Hepatocyte (in vitro differentiated cells): ENCODE data around the gene ABCG4. TPM values are rescaled to one million over a fixed set of nuclear protein-coding genes. Genes with fewer than 3 reads are reported as not detected.
A peak's percentile ranks its signal among the peaks of the same experiment; 100 is the strongest.

ENCODE experiments used
- DNase-seq: peaks from one replicate; pipeline ENCODE4 v3.0.0-alpha.2; 2016; ENCODE audit warnings: low spot score
- H2AFZ ChIP-seq: fragments of 200-600 bp; sonication (generic); 2 replicates; pipeline ENCODE4 v1.6.0; 2016; ENCODE audit warnings: antibody characterized with exemption, mild to moderate bottlenecking
- H3K27ac ChIP-seq: fragments of 200-600 bp; sonication (generic); 2 replicates; pipeline ENCODE4 v1.5.1; 2016; ENCODE audit warnings: mild to moderate bottlenecking
- H3K27me3 ChIP-seq: fragments of 200-600 bp; sonication (generic); 2 replicates; pipeline ENCODE4 v1.6.1; 2016
- H3K36me3 ChIP-seq: fragments of 200-600 bp; sonication (generic); replicated peaks from 2 replicates; pipeline ENCODE4 v1.5.1; 2016; ENCODE audit warnings: low read depth; ENCODE audit not compliant: insufficient read depth
- H3K4me1 ChIP-seq: fragments of 200-600 bp; sonication (generic); 2 replicates; pipeline ENCODE4 v1.5.1; 2016; ENCODE audit warnings: mild to moderate bottlenecking, moderate library complexity; ENCODE audit not compliant: insufficient read depth
- H3K4me2 ChIP-seq: fragments of 200-600 bp; sonication (generic); 2 replicates; pipeline ENCODE4 v1.6.0; 2016
- H3K4me3 ChIP-seq: fragments of 200-600 bp; sonication (generic); 2 replicates; pipeline ENCODE4 v1.5.1; 2016; ENCODE audit warnings: mild to moderate bottlenecking
- H3K79me2 ChIP-seq: fragments of 200-600 bp; sonication (generic); 2 replicates; pipeline ENCODE4 v1.6.0; 2017; ENCODE audit warnings: mild to moderate bottlenecking
- H3K9me2 ChIP-seq: fragments of 200-600 bp; sonication (generic); replicated peaks from 2 replicates; pipeline ENCODE4 v1.6.0; 2017; ENCODE audit warnings: mild to moderate bottlenecking; ENCODE audit not compliant: insufficient read depth
- H3K9me3 ChIP-seq: fragments of 200-600 bp; sonication (generic); 2 replicates; pipeline ENCODE4 v1.5.1; 2016; ENCODE audit warnings: low read depth, mild to moderate bottlenecking
- H4K20me1 ChIP-seq: fragments of 200-600 bp; sonication (generic); 2 replicates; pipeline ENCODE4 v1.6.0; 2016; ENCODE audit warnings: mild to moderate bottlenecking; ENCODE audit not compliant: insufficient read depth, poor library complexity, severe bottlenecking
- CTCF ChIP-seq: fragments of 200-600 bp; sonication (generic); IDR thresholded peaks from 2 replicates; pipeline ENCODE4 v1.5.1; 2016; ENCODE audit warnings: antibody characterized with exemption, mild to moderate bottlenecking; ENCODE audit not compliant: poor library complexity
- EZH2 ChIP-seq: fragments of 200-600 bp; sonication (generic); IDR thresholded peaks from 2 replicates; pipeline ENCODE4 v1.6.1; 2016; ENCODE audit warnings: antibody characterized with exemption, mild to moderate bottlenecking, borderline replicate concordance
- EZH2phosphoT487 ChIP-seq: fragments of 200-600 bp; sonication (generic); IDR thresholded peaks from one replicate; pipeline ENCODE4 v1.6.1; 2018; ENCODE audit warnings: antibody characterized with exemption, mild to moderate bottlenecking, low read depth, moderate library complexity; ENCODE audit not compliant: unreplicated experiment, severe bottlenecking
- WGBS: methylation state at CpG from one replicate; pipeline ENCODE4 v1.1.6; 2016; ENCODE audit warnings: low lambda C conversion rate; ENCODE audit errors: missing lambda C conversion rate; 5-methylcytosine and 5-hydroxymethylcytosine counted together
- polyA plus RNA-seq: library from polyadenylated mRNA; unstranded; fragments of >200 nt; fragmentation: Nextera tagmentation; extraction: Ambion mirVana; gene quantifications from 2 replicates; pipeline ENCODE4 v1.2.1, GENCODE V29; 2016
- total RNA-seq: library from RNA; depleted of rRNA; stranded (reverse); fragments of >200 nt; gene quantifications from 2 replicates; pipeline ENCODE4 v1.2.3, GENCODE V29; 2014

ABCG4 gene
- total and polyA plus RNA-seq, 2 experiments from 2014 or later: 0.45 TPM; not detected in 1

- TF ChIP-seq EZH2: no peak
- TF ChIP-seq CTCF: no peak
- no peak for TF ChIP-seq EZH2phosphoT487
- Histone ChIP-seq H3K4me2 (peak overlapping the region; percentile 80), H3K27me3 (no peaks in the 10 kb centered on the region), H3K4me3 (peak overlapping the region; percentile 99), H3K27ac (peak overlapping the region; percentile 97), H3K4me1 (peaks cover 8% of the 10 kb centered on the region), H2AFZ (peak overlapping the region; percentile 99), H3K79me2 (peaks cover 55% of the 10 kb centered on the region), H3K36me3 (no peaks in the 10 kb centered on the region), H3K9me2 (no peaks in the 10 kb centered on the region), H3K9me3 (no peaks in the 10 kb centered on the region), H4K20me1 (peaks cover 19% of the 10 kb centered on the region)
- peak; percentile 72 for DNase-seq
- WGBS: 1% methylated on average over 10 of the region's 41 CpGs
Observed at GRCh38 chr11:119206511-119207414, 57.9 kb downstream of the ABCG4 start.

- Histone ChIP-seq H3K27me3 (no peaks in the 10 kb centered on the region), H3K36me3 (no peaks in the 10 kb centered on the region), H2AFZ (peak overlapping the region; percentile 99), H3K9me2 (no peaks in the 10 kb centered on the region), H3K4me1 (peaks cover 8% of the 10 kb centered on the region), H3K4me3 (peak overlapping the region; percentile 99), H4K20me1 (peaks cover 24% of the 10 kb centered on the region), H3K4me2 (peak overlapping the region; percentile 80), H3K9me3 (no peaks in the 10 kb centered on the region), H3K27ac (peak overlapping the region; percentile 97), H3K79me2 (peaks cover 62% of the 10 kb centered on the region)
- no peak for TF ChIP-seq CTCF
- TF ChIP-seq EZH2: no peak
- TF ChIP-seq EZH2phosphoT487: no peak
- DNase-seq: no peak
- whole genome bisulfite sequencing: 41% methylated on average over 11 of the region's 11 CpGs
Observed at GRCh38 chr11:119207415-119207960, 58.6 kb downstream of the ABCG4 start.

- TF ChIP-seq EZH2phosphoT487 (no peak), EZH2 (no peak), CTCF (no peak)
- 91% methylated on average over 7 of the region's 7 CpGs for WGBS
- Histone ChIP-seq H3K9me3 (no peaks in the 10 kb centered on the region), H3K4me2 (no peak overlapping the region), H3K27ac (no peak overlapping the region), H2AFZ (no peak overlapping the region), H3K79me2 (peaks cover 79% of the 10 kb centered on the region), H3K4me3 (no peak overlapping the region), H3K36me3 (no peaks in the 10 kb centered on the region), H3K4me1 (peaks cover 8% of the 10 kb centered on the region), H3K27me3 (no peaks in the 10 kb centered on the region), H3K9me2 (no peaks in the 10 kb centered on the region), H4K20me1 (peaks cover 27% of the 10 kb centered on the region)
- no peak for DNase-seq
Observed at GRCh38 chr11:119209186-119209585, 60.3 kb downstream of the ABCG4 start.
